SK-N-SH (cell line): ENCODE measurements around the gene CYP4F3.

Experiments used
- CHD2 ChIP-seq: fragments of 150-350 bp; IDR thresholded peaks from 2 replicates; pipeline ENCODE4 v1.6.1; 2018; ENCODE audit warnings: low read length; ENCODE audit not compliant: partially characterized antibody
- ELF1 ChIP-seq: IDR thresholded peaks from 2 replicates; pipeline ENCODE4 v1.4.0; 2012
- EP300 ChIP-seq, 2 experiments: IDR thresholded peaks; 2 replicates each; pipeline versions ENCODE4 v1.4.0 to v1.6.1; 2012; ENCODE audit warnings: borderline replicate concordance in 1 of 2, low read depth in 1 of 2, low read length in 1 of 2
- FOXM1 ChIP-seq: IDR thresholded peaks from 2 replicates; pipeline ENCODE4 v1.4.0; 2012; ENCODE audit warnings: low read depth, mild to moderate bottlenecking
- MEF2A ChIP-seq: IDR thresholded peaks from 2 replicates; pipeline ENCODE4 v1.4.0; 2012; ENCODE audit warnings: low read depth, borderline replicate concordance
- POLR2AphosphoS5 ChIP-seq: IDR thresholded peaks from 2 replicates; pipeline ENCODE4 v1.6.1; 2012; ENCODE audit warnings: low read depth, low read length
- YY1 ChIP-seq: IDR thresholded peaks from 2 replicates; pipeline ENCODE4 v1.4.0; 2012; ENCODE audit warnings: low read depth, mild to moderate bottlenecking
- TF ChIP-seq, protein P1 (sequence below): fragments of 200-600 bp; sonication (generic); IDR thresholded peaks from 2 replicates; pipeline ENCODE4 v1.6.1; 2017; ENCODE audit warnings: antibody characterized with exemption, mild to moderate bottlenecking, moderate library complexity
- TF ChIP-seq, protein P2 (sequence below): fragments of 150-350 bp; IDR thresholded peaks from 2 replicates; pipeline ENCODE4 v1.6.1; 2016; ENCODE audit warnings: mild to moderate bottlenecking, low read depth, low read length
- TF ChIP-seq, protein P3 (sequence below): IDR thresholded peaks from 2 replicates; pipeline ENCODE4 v1.6.1; 2012; ENCODE audit warnings: mild to moderate bottlenecking, low read depth, low read length, moderate library complexity

DNA sequence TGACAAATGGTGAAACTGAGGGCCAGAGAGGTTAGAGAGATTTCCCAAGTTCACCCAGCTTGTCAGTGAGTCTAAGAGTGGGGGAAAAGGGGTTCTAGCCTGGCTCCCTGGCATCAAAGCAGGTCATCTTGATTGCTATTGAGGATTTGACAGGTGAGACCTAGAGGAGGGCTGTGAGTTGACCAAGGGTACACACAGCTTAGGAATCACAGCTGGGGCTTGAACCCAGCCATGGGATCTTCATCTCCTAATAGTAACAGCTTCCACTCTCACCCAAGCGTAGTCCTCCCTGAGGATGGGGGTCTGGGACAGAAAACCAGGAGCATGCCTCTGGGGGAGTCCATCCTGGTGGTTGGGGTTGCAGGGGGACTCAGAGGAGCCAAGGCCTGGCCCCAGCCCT lies 18.9 kb upstream of the CYP4F3 start:
- TF ChIP-seq, protein P1, sequence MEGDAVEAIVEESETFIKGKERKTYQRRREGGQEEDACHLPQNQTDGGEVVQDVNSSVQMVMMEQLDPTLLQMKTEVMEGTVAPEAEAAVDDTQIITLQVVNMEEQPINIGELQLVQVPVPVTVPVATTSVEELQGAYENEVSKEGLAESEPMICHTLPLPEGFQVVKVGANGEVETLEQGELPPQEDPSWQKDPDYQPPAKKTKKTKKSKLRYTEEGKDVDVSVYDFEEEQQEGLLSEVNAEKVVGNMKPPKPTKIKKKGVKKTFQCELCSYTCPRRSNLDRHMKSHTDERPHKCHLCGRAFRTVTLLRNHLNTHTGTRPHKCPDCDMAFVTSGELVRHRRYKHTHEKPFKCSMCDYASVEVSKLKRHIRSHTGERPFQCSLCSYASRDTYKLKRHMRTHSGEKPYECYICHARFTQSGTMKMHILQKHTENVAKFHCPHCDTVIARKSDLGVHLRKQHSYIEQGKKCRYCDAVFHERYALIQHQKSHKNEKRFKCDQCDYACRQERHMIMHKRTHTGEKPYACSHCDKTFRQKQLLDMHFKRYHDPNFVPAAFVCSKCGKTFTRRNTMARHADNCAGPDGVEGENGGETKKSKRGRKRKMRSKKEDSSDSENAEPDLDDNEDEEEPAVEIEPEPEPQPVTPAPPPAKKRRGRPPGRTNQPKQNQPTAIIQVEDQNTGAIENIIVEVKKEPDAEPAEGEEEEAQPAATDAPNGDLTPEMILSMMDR = no peak
- TF ChIP-seq FOXM1 (no peak), ELF1 (no peak), CHD2 (no peak), EP300 (IDR thresholded peaks at IDR 0.05; ENCODE audit: borderline replicate concordance in 1 of 2, low read depth in 1 of 2, low read length in 1 of 2) (no peak), MEF2A (no peak), YY1 (no peak), POLR2AphosphoS5 (no peak)
- TF ChIP-seq, protein P2, sequence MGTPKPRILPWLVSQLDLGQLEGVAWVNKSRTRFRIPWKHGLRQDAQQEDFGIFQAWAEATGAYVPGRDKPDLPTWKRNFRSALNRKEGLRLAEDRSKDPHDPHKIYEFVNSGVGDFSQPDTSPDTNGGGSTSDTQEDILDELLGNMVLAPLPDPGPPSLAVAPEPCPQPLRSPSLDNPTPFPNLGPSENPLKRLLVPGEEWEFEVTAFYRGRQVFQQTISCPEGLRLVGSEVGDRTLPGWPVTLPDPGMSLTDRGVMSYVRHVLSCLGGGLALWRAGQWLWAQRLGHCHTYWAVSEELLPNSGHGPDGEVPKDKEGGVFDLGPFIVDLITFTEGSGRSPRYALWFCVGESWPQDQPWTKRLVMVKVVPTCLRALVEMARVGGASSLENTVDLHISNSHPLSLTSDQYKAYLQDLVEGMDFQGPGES = no peak
- TF ChIP-seq, protein P3, sequence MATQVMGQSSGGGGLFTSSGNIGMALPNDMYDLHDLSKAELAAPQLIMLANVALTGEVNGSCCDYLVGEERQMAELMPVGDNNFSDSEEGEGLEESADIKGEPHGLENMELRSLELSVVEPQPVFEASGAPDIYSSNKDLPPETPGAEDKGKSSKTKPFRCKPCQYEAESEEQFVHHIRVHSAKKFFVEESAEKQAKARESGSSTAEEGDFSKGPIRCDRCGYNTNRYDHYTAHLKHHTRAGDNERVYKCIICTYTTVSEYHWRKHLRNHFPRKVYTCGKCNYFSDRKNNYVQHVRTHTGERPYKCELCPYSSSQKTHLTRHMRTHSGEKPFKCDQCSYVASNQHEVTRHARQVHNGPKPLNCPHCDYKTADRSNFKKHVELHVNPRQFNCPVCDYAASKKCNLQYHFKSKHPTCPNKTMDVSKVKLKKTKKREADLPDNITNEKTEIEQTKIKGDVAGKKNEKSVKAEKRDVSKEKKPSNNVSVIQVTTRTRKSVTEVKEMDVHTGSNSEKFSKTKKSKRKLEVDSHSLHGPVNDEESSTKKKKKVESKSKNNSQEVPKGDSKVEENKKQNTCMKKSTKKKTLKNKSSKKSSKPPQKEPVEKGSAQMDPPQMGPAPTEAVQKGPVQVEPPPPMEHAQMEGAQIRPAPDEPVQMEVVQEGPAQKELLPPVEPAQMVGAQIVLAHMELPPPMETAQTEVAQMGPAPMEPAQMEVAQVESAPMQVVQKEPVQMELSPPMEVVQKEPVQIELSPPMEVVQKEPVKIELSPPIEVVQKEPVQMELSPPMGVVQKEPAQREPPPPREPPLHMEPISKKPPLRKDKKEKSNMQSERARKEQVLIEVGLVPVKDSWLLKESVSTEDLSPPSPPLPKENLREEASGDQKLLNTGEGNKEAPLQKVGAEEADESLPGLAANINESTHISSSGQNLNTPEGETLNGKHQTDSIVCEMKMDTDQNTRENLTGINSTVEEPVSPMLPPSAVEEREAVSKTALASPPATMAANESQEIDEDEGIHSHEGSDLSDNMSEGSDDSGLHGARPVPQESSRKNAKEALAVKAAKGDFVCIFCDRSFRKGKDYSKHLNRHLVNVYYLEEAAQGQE = no peak
